Activated CD4-positive, alpha-beta T cell treated with anti-CD3 and anti-CD28 coated beads, Interleukin-2, amount 10 ng/mL, durations not matched to agents 24 days and 14 days (primary cell): ENCODE data around the gene ZYX. TPM values are rescaled to one million over a fixed set of nuclear protein-coding genes. Genes with fewer than 3 reads are reported as not detected.
"Not testable (repeated sequence)": the region's sequence is repeated elsewhere in the genome, so short reads cannot be mapped to it uniquely, and the experiment has no call there.

ENCODE experiments used
- DNase-seq: peaks from one replicate; pipeline ENCODE4 v3.0.0; 2022
- H3K27ac Mint-ChIP-seq: one replicate; pipeline ENCODE4 v1.8.0; 2022; ENCODE audit warnings: mild to moderate bottlenecking, mixed read lengths
- H3K27me3 Mint-ChIP-seq: one replicate; pipeline ENCODE4 v1.8.0; 2022; ENCODE audit warnings: mixed read lengths
- H3K36me3 Mint-ChIP-seq: one replicate; pipeline ENCODE4 v1.8.0; 2022; ENCODE audit warnings: low read depth, mild to moderate bottlenecking, mixed read lengths
- H3K4me1 Mint-ChIP-seq: one replicate; pipeline ENCODE4 v1.8.0; 2021; ENCODE audit warnings: mixed read lengths
- H3K4me3 Mint-ChIP-seq: one replicate; pipeline ENCODE4 v1.8.0; 2022; ENCODE audit warnings: mild to moderate bottlenecking, moderate library complexity, mixed read lengths
- H3K9me3 Mint-ChIP-seq: one replicate; pipeline ENCODE4 v1.8.0; 2021; ENCODE audit warnings: mixed read lengths
- intact Hi-C: fragments of 100-400 bp; cut with micrococcal nuclease; formaldehyde crosslinking; loops from one replicate; pipeline ENCODE4 v1.15.1; 2023
- total RNA-seq: library from RNA; stranded (reverse); gene quantifications from 2 replicates; pipeline ENCODE4 v1.2.3, GENCODE V29; 2022

The ZYX gene
- total RNA-seq, 1 donor from 2014 or later: 85.8 TPM

GRCh38 chr7:143393267-143394041 lies 12.3 kb downstream of the ZYX start:
- no peak for DNase-seq
- H3K27me3 Mint-ChIP-seq: no peaks in the 10 kb centered on the region
- no peaks in the 10 kb centered on the region for H3K9me3 Mint-ChIP-seq
- intact Hi-C loops: no loop called here
- peaks cover 31% of the 10 kb centered on the region for H3K36me3 Mint-ChIP-seq
- peaks cover 18% of the 10 kb centered on the region for H3K4me1 Mint-ChIP-seq
- no peak overlapping the region for H3K27ac Mint-ChIP-seq
- no peak overlapping the region for H3K4me3 Mint-ChIP-seq

- no peaks in the 10 kb centered on the region for H3K27me3 Mint-ChIP-seq
- peaks cover 17% of the 10 kb centered on the region for H3K4me1 Mint-ChIP-seq
- intact Hi-C loops: no loop called here
- H3K4me3 Mint-ChIP-seq: no peak overlapping the region
- H3K36me3 Mint-ChIP-seq: peaks cover 30% of the 10 kb centered on the region
- H3K9me3 Mint-ChIP-seq: no peaks in the 10 kb centered on the region
- DNase-seq: no peak
- no peak overlapping the region for H3K27ac Mint-ChIP-seq
Observed at GRCh38 chr7:143394068-143394467, 12.9 kb downstream of the ZYX start.

- no peak for DNase-seq
- Mint-ChIP-seq H3K4me1 (peaks cover 10% of the 10 kb centered on the region), H3K9me3 (no peaks in the 10 kb centered on the region), H3K4me3 (no peak overlapping the region), H3K27me3 (no peaks in the 10 kb centered on the region), H3K36me3 (peaks cover 22% of the 10 kb centered on the region), H3K27ac (no peak overlapping the region)
- intact Hi-C loops: no loop called here
Observed at GRCh38 chr7:143394777-143395176, 13.6 kb downstream of the ZYX start.

GRCh38 chr7:143395187-143396149 lies 14.3 kb downstream of the ZYX start:
- Mint-ChIP-seq H3K9me3 (no peaks in the 10 kb centered on the region), H3K27me3 (no peaks in the 10 kb centered on the region), H3K27ac (no peak overlapping the region), H3K4me3 (no peak overlapping the region), H3K4me1 (peaks cover 7% of the 10 kb centered on the region), H3K36me3 (peaks cover 16% of the 10 kb centered on the region)
- intact Hi-C loops: no loop called here
- DNase-seq: no peak

- DNase-seq: no peak
- Mint-ChIP-seq H3K9me3 (no peaks in the 10 kb centered on the region), H3K4me1 (peaks cover 7% of the 10 kb centered on the region), H3K27me3 (no peaks in the 10 kb centered on the region), H3K4me3 (no peak overlapping the region), H3K36me3 (peaks cover 14% of the 10 kb centered on the region), H3K27ac (no peak overlapping the region)
- intact Hi-C loops: no loop called here
Observed at GRCh38 chr7:143396182-143396581, 15.0 kb downstream of the ZYX start.

GRCh38 chr7:143396625-143397556 lies 15.7 kb downstream of the ZYX start:
- Mint-ChIP-seq H3K4me1 (peaks cover 7% of the 10 kb centered on the region), H3K27ac (no peak overlapping the region), H3K36me3 (peaks cover 12% of the 10 kb centered on the region), H3K9me3 (no peaks in the 10 kb centered on the region), H3K27me3 (no peaks in the 10 kb centered on the region), H3K4me3 (no peak overlapping the region)
- no peak for DNase-seq
- intact Hi-C loops: no loop called here

- intact Hi-C loops: no loop called here
- no peak overlapping the region for H3K27ac Mint-ChIP-seq
- no peaks in the 10 kb centered on the region for H3K27me3 Mint-ChIP-seq
- no peak overlapping the region for H3K4me3 Mint-ChIP-seq
- H3K36me3 Mint-ChIP-seq: peaks cover 4% of the 10 kb centered on the region
- no peaks in the 10 kb centered on the region for H3K9me3 Mint-ChIP-seq
- H3K4me1 Mint-ChIP-seq: peaks cover 7% of the 10 kb centered on the region
- DNase-seq: no peak
Observed at GRCh38 chr7:143397710-143398530, 16.8 kb downstream of the ZYX start.

- Mint-ChIP-seq H3K27ac (no peak overlapping the region), H3K27me3 (no peaks in the 10 kb centered on the region), H3K36me3 (peaks cover 2% of the 10 kb centered on the region), H3K4me1 (peaks cover 8% of the 10 kb centered on the region), H3K4me3 (no peak overlapping the region), H3K9me3 (no peaks in the 10 kb centered on the region)
- DNase-seq: no peak
- intact Hi-C loops: no loop called here
Observed at GRCh38 chr7:143398616-143399015, 17.5 kb downstream of the ZYX start.

GRCh38 chr7:143399151-143399550 lies 18.0 kb downstream of the ZYX start:
- DNase-seq: no peak
- H3K4me3 Mint-ChIP-seq: no peak overlapping the region
- H3K27ac Mint-ChIP-seq: no peak overlapping the region
- intact Hi-C loops: no loop called here
- H3K27me3 Mint-ChIP-seq: no peaks in the 10 kb centered on the region
- no peaks in the 10 kb centered on the region for H3K36me3 Mint-ChIP-seq
- peaks cover 5% of the 10 kb centered on the region for H3K4me1 Mint-ChIP-seq
- H3K9me3 Mint-ChIP-seq: no peaks in the 10 kb centered on the region

GRCh38 chr7:143399642-143400041 lies 18.5 kb downstream of the ZYX start:
- Mint-ChIP-seq H3K9me3 (no peaks in the 10 kb centered on the region), H3K27ac (no peak overlapping the region), H3K4me3 (no peak overlapping the region), H3K4me1 (peaks cover 5% of the 10 kb centered on the region), H3K27me3 (no peaks in the 10 kb centered on the region), H3K36me3 (no peaks in the 10 kb centered on the region)
- DNase-seq: no peak
- intact Hi-C loops: no loop called here

- Mint-ChIP-seq H3K27ac (no peak overlapping the region), H3K9me3 (no peaks in the 10 kb centered on the region), H3K36me3 (no peaks in the 10 kb centered on the region), H3K4me3 (no peak overlapping the region), H3K4me1 (peaks cover 1% of the 10 kb centered on the region), H3K27me3 (peaks cover under 1% of the 10 kb centered on the region)
- DNase-seq: no peak
- intact Hi-C loops: no loop called here
Observed at GRCh38 chr7:143401265-143401664, 20.1 kb downstream of the ZYX start.

GRCh38 chr7:143402233-143402632 lies 21.1 kb downstream of the ZYX start:
- intact Hi-C loops, H3K36me3 Mint-ChIP-seq, H3K9me3 Mint-ChIP-seq, H3K4me1 Mint-ChIP-seq, DNase-seq, H3K4me3 Mint-ChIP-seq, H3K27ac Mint-ChIP-seq, H3K27me3 Mint-ChIP-seq: not testable (repeated sequence)
